ENCODE data around the gene RELN. TPM values are rescaled to one million over a fixed set of nuclear protein-coding genes. Genes with fewer than 3 reads are reported as not detected.

Gene RELN
- total RNA-seq, 1 experiment from 2014 or later: 0.10 TPM

DNA sequence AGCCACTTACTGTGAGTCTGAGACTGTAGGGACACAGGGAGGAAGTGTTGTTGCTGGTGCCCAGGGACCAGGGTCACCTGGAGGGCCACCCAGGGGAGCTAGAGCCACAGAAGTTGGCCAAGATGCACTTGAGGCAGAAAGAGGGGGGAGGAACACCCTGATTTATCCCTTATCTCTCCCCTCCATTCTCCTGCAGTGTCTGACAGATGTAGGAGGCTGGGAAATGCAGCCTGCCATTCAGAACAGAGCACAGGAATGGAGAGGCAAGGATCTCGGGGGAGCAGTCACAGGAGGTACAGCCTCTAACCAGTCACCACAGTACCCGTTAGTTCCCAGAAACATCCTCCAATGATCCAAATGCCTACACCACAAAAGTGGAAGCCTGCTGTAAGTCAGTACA lies 425.0 kb downstream of the RELN start:
- CTCF ChIA-PET: no interaction called here
- no peaks in the 10 kb centered on the region for H3K4me1 ChIP-seq (ENCODE audit: control insufficient read depth, insufficient read depth, low read length)
- no peak overlapping the region for H3K4me3 ChIP-seq (ENCODE audit: low read depth in 2 of 2, low read length in 2 of 2)
- BruUV-seq (replicated peaks): no TSS peak
- in situ Hi-C loops (cut with HindIII; ENCODE audit: low pct_unique_long_range_greater_than_20kb, low sequenced_read_pairs) (no loop called here), intact Hi-C loops (cut with micrococcal nuclease; ENCODE audit: unreplicated experiment) (no loop called here)
- DNase-seq (ENCODE audit: low read depth, low spot score) (no peak), ATAC-seq (no peak)
- no peaks in the 10 kb centered on the region for H3K36me3 ChIP-seq (ENCODE audit: control insufficient read depth, insufficient read depth, low read length)
- no peaks in the 10 kb centered on the region for H3K9me3 ChIP-seq (ENCODE audit: control insufficient read depth, insufficient read depth, low read depth, low read length)
- TF ChIP-seq TCF7L2 (IDR thresholded peaks at IDR 0.05; ENCODE audit: low read depth, low read length) (no peak), REST (IDR thresholded peaks at IDR 0.05; ENCODE audit: insufficient read depth in 1 of 2, low read depth in 2 of 2, low read length in 1 of 2) (no peak), CTCF (IDR thresholded peaks at IDR 0.05) (no peak), POLR2AphosphoS5 (IDR thresholded peaks at IDR 0.05; ENCODE audit: low read depth, low read length) (no peak), SIN3A (IDR thresholded peaks at IDR 0.05; ENCODE audit: borderline replicate concordance, insufficient read depth, low read depth, low read length) (no peak)
- H3K27me3 ChIP-seq (ENCODE audit: control insufficient read depth, insufficient read depth, low read length): peaks cover 18% of the 10 kb centered on the region
- H3K27ac ChIP-seq (ENCODE audit: low read length): no peak overlapping the region
- POLR2A ChIA-PET: no interaction called here

DNA sequence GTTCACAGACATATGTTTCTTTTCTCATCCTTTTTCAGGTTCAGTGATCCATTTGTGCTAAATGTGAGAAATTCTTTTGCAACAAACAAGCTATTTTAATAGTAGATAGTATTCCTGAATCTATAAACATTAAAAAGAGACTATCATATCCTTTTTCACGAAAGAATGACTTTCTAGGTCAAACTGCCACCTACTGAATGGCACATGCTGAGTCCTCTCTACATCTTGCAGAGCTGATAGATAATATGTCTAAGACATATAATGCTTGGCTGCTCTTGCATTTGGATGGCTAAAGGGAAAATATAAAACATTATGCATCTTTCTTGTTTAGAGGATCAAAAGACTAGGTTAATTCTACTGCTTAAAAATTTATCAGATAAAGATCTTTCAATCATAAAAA lies 429.3 kb downstream of the RELN start:
- ChIA-PET POLR2A (no interaction called here), CTCF (no interaction called here)
- DNase-seq (ENCODE audit: low read depth, low spot score): no peak
- no peak for ATAC-seq
- no TSS peak for BruUV-seq (replicated peaks)
- no peaks in the 10 kb centered on the region for H3K36me3 ChIP-seq (ENCODE audit: control insufficient read depth, insufficient read depth, low read length)
- H3K9me3 ChIP-seq (ENCODE audit: control insufficient read depth, insufficient read depth, low read depth, low read length): no peaks in the 10 kb centered on the region
- no peak for TF ChIP-seq REST (IDR thresholded peaks at IDR 0.05; ENCODE audit: insufficient read depth in 1 of 2, low read depth in 2 of 2, low read length in 1 of 2)
- no peak for TF ChIP-seq SIN3A (IDR thresholded peaks at IDR 0.05; ENCODE audit: borderline replicate concordance, insufficient read depth, low read depth, low read length)
- no peak for TF ChIP-seq CTCF (IDR thresholded peaks at IDR 0.05)
- no peak for TF ChIP-seq POLR2AphosphoS5 (IDR thresholded peaks at IDR 0.05; ENCODE audit: low read depth, low read length)
- no peak for TF ChIP-seq TCF7L2 (IDR thresholded peaks at IDR 0.05; ENCODE audit: low read depth, low read length)
- H3K4me3 ChIP-seq (ENCODE audit: low read depth in 2 of 2, low read length in 2 of 2): no peak overlapping the region
- in situ Hi-C loops (cut with HindIII; ENCODE audit: low pct_unique_long_range_greater_than_20kb, low sequenced_read_pairs): no loop called here
- H3K27me3 ChIP-seq (ENCODE audit: control insufficient read depth, insufficient read depth, low read length): peaks cover 10% of the 10 kb centered on the region; the same call in 1 of the 2 replicates
- no peaks in the 10 kb centered on the region for H3K4me1 ChIP-seq (ENCODE audit: control insufficient read depth, insufficient read depth, low read length)
- no peak overlapping the region for H3K27ac ChIP-seq (ENCODE audit: low read length)
- intact Hi-C loops (cut with micrococcal nuclease; ENCODE audit: unreplicated experiment): no loop called here

Data from Panc1 (cell line).